GM03348 (cell line): ENCODE measurements around the gene PRDM5.
A peak's percentile ranks its signal among the peaks of the same experiment; 100 is the strongest.
"Not testable (repeated sequence)": the region's sequence is repeated elsewhere in the genome, so short reads cannot be mapped to it uniquely, and the experiment has no call there.

ENCODE experiments used
- DNase-seq: peaks from one replicate; pipeline ENCODE4 v3.0.0; 2012; ENCODE audit warnings: low spot score

PRDM5 gene

GRCh38 chr4:120753854-120754253 lies 168.7 kb downstream of the PRDM5 start:
- DNase-seq = no peak

- DNase-seq = no peak
Measured at GRCh38 chr4:120750152-120750525, 172.4 kb downstream of the PRDM5 start.

GRCh38 chr4:120749445-120750151 lies 172.9 kb downstream of the PRDM5 start:
- DNase-seq = no peak

- not testable (repeated sequence) for DNase-seq
Measured at GRCh38 chr4:120741636-120742035, 180.9 kb downstream of the PRDM5 start.

GRCh38 chr4:120736312-120736711 lies 186.2 kb downstream of the PRDM5 start:
- no peak for DNase-seq

- no peak for DNase-seq
Measured at GRCh38 chr4:120733968-120734367, 188.6 kb downstream of the PRDM5 start.

GRCh38 chr4:120733054-120733453 lies 189.5 kb downstream of the PRDM5 start:
- DNase-seq = no peak

- DNase-seq = peak; percentile 63
Measured at GRCh38 chr4:120731561-120731960, 191.0 kb downstream of the PRDM5 start.

- no peak for DNase-seq
Measured at GRCh38 chr4:120730777-120731320, 191.7 kb downstream of the PRDM5 start.

GRCh38 chr4:120728892-120729675 lies 193.4 kb downstream of the PRDM5 start:
- DNase-seq = no peak

GRCh38 chr4:120725639-120726580 lies 196.6 kb downstream of the PRDM5 start:
- no peak for DNase-seq

GRCh38 chr4:120724656-120725055 lies 197.9 kb downstream of the PRDM5 start:
- no peak for DNase-seq

GRCh38 chr4:120723986-120724385 lies 198.5 kb downstream of the PRDM5 start:
- DNase-seq = no peak

- no peak for DNase-seq
Measured at GRCh38 chr4:120723105-120723504, 199.4 kb downstream of the PRDM5 start.

- DNase-seq = no peak
Measured at GRCh38 chr4:120722655-120723054, 199.9 kb downstream of the PRDM5 start.

GRCh38 chr4:120720354-120720934 lies 202.1 kb downstream of the PRDM5 start:
- no peak for DNase-seq

GRCh38 chr4:120718979-120719566 lies 203.5 kb downstream of the PRDM5 start:
- DNase-seq = peak; percentile 56

GRCh38 chr4:120716346-120716745 lies 206.2 kb downstream of the PRDM5 start:
- DNase-seq = no peak

GRCh38 chr4:120714417-120715010 lies 208.0 kb downstream of the PRDM5 start:
- DNase-seq = no peak

GRCh38 chr4:120709991-120710390 lies 212.5 kb downstream of the PRDM5 start:
- peak; percentile 57 for DNase-seq

GRCh38 chr4:120704538-120704937 lies 218.0 kb downstream of the PRDM5 start:
- no peak for DNase-seq
